ENCODE data around the gene STARD13.
"Not testable (repeated sequence)": the region's sequence is repeated elsewhere in the genome, so short reads cannot be mapped to it uniquely, and the experiment has no call there.

Gene STARD13

DNA sequence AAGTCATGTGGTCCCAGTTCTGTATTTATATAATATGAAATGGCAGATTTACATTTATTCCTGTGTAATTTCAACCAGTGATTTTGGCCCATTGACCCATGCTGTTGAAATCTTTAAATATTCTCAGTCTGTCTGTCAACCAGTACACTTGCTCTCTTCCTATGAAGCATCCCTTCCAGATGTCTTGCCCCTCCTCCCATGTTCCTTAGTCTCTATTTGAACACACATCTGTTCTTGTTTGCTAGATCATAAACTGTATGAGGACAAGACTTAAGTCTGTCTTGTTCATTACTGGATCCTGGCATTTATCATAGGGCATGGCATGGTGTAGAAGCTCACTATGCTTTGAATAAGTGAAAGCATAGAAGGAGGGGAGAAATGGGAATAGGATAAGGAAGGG, 34.9 kb downstream of the STARD13 start:
- no peak for DNase-seq

DNA sequence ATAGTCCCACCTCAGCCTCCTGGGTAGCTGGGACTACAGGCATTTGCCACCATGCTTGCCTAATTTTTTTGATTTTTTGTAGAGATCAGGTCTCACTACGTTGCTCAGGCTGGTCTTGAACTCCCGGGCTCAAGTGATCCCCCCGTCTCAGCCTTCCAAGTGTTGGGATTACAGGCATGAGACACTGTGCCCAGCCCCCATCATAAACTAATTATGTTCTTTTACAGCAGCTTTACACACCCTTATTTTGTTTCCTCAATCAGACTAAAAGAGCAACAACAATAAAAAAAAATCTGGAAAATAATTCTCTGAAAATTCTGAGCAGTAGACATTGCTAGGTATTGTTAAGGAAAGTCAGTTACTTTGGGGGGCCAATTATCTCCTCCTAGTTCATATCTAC, 35.7 kb downstream of the STARD13 start:
- no peak for DNase-seq

DNA sequence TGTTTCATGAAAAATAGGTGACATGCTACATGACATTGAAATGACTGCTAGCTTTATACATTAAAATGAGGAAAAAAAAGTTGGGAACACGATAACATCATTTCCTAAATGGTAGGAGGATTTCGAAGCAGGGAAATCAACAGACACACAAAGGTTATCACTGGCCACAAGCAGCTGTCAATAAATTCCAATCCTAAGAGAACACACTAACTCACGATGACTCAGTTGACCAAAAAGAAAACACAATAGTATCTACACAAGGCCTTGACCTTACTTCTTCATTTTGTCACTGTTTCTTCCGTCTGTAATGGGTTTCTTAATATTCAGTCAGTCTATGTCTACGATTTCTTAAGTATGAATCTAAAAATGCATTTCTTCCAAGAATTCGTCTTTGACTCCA, 36.5 kb downstream of the STARD13 start:
- no peak for DNase-seq

DNA sequence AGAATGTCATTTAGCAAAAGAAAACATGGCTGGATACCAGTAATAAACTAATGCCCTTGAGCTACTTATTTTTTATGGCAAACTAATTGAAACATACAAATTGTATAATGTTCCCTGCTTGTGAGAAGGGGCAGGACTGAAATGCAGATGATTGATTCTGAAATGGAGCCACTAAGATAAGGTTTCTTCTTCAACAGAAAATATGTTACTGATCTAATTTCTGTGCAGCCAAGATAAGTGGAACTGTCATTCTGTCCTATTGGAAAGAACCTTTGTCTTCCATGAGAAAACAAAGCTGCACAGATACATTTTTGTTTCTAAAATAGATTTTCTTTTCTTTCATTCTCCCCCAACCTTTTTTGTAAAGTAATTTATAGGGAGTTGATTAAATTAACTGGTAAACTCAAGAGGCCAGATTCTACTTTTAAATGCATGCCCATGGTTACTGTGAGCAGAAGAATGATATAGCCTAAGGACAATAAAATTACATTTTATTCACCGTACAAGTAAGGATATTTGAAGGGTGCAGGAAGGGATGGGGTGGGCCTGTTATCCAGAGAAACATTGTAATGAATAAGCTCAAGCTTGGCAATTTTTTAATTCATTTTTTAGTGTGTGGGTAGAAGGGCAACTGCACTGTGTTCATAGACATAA, 39.9 kb downstream of the STARD13 start:
- no peak for DNase-seq

DNA sequence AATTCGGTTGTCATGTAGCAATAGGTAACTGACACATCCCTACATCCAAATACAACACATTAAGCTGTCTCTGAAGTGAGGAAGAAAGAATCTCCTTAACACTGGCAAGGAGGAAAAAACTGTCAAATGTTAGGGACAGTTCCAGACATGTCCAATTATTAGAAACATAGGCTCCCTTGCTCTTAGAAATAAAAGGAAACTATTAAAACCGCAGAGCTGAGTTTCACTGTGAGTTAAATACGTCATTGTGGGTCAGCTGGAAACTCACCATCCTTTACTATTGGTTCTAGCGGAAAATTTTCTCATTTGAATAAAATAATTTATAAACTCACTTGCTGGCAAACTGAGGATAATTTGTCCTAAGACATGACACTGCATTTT, 40.7 kb downstream of the STARD13 start:
- no peak for DNase-seq

DNA sequence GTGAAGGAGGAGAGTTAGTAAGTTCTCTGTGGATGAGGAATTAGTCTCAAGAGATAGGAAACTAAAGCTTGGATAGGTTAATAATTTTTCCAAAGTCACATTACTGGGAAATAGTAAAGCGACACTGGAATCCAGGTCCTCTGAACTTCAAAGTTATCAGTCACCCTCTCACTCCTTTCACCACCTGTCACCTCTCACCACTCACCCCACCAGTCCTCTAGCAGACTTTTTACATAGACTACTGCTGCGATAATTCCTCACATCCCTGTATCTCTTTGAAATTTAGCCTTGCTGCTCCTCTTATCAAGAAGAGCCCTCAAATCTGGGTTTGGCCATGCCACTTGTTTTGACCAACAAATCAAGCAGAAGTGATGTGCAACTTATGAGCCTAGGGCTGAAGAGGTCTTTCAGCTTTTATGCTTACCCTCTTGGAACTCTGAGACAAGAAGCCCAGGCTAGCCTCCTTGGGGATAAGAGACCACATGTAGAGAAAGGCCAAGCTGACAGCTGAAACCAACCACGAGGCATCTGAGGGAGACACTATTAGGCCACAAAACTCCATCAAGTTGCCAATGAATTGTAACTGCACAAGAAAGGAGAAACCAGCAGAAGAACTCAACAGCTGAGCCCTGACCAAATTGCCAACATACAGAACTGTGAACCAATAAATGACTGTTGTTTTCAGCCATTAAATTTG, 41.2 kb downstream of the STARD13 start:
- no peak for DNase-seq

DNA sequence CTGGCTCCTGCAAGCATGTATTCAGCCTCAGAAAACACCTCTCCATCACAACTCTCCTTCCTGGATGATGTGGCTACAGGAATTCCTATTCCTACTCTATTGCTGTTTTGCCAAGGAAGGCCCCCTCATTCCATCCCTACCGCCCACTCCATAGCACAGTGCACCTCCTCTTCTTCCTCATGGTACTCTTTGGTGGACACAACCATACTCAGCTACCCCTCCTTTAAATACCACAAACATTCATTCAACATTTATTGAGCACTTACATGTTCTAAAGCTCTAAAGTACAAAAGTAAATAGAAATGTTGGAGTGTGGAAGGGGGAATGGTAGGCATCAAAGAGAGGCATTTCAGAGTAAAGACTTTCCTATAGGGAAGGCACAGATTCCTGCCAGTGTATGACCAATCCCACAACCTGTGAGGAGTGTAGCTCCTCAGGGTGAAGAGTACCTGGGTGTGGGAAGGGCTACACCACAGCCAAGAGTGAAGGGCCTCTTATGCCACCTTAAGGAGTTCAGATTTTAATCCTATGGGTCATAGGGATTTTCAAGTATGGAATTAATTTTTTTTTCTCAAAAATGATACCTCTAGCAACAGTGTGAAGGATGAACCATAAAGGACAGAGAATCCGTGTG, 42.5 kb downstream of the STARD13 start:
- no peak for DNase-seq

DNA sequence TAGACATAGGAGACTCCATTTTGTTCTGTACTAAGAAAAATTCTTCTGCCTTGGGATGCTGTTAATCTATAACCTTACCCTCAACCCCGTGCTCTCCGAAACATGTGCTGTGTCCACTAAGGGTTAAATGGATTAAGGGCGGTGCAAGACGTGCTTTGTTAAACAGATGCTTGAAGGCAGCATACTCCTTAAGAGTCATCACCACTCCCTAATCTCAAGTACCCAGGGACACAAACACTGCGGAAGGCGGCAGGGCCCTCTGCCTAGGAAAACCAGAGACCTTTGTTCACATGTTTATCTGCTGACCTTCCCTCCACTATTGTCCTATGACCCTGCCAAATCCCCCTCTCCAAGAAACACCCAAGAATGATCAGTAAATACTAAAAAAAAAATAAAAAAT, 43.2 kb downstream of the STARD13 start:
- not testable (repeated sequence) for DNase-seq

DNA sequence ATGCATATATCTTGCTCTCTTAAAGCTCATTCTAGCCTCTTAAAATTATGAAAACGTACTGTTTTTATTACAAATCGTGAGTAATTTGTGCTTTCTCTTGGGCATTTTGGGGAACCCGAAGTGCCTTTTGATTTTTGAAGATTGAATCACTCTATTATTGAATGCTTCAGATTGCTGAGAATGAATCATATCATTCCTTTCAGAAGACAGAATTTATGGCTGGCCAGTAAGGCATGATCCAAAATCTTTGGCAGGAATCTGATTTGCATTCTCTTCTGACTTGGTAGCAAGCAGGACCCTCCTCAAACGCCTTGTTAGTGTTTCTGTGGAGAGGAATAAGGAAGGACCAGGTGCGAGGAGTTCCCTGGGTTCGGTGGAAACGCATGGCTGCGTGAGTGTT, 49.5 kb downstream of the STARD13 start:
- DNase-seq: no peak

DNA sequence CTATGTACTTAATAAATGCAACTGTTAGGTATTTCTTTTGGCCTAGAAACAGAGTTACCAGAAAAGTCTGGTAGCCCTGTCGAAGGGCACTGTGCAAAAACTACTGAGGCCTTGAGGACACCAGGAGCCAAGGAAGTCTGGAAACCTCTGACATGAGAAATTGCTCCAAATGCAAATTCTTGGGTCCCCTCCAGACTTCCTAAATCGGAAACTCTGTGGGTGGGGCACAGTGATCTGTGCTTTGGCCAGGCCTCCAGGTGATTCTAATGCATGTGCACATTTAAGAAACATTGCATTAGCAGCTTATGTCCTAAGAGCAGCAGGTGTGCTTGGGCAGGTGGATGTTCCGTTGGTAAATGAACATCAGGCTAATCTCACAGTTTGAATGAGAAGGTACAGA, 50.0 kb downstream of the STARD13 start:
- no peak for DNase-seq

DNA sequence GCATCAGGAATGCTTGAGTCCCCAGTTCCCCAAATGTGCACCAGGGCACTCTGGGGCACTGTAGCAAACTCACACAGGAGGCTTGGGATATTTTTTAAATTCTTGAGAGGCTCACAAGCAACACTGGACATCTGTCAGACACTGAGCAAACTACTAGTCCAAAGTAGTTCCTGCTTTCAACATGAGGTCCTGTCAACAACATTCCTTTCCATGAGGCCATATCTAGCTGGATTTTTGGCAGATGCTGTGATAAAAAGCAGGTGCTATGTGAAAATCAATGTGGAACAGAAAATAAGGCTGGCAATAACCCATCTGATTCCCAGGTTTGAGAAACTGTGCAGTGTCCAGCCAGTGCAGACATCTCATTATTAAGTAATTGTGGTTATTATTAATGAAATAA, 50.5 kb downstream of the STARD13 start:
- DNase-seq: no peak

DNA sequence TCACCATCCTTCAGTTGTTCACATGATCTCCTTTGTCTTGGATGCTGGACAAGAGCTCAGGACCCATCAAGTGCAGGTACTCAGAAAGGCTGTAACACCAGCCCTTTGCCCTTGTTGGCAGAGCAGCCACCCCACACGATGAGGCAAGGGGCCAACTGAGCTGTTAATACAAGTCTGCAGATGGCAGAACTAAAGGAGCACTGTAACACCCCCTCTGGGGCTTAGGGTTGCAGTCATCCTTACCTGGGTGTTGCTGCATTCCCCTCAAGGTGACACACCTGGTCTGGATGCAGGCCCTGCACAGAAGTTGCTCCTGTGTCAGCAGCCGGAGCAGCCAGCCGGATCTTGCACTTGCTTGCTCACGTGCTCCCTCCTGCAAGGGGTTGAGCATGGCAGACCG, 52.0 kb downstream of the STARD13 start:
- no peak for DNase-seq

DNA sequence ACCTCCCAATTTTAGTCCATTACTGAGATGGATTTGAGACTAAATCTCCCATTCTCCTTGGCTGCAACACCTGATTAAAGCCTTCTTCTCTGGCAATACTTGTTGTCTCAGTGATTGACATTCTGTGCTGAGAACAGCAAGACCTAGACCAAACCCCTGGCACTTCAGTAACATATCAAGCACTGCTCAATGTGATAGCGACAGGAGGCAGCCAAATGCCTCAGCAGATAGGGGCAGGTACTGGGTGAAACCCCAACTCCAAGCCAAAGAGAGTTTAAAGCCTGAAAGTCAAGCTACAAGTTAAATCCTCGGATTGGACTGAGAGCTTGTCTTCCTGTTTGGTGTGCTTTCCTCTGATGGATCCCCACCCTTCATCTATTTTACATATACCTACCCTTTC, 52.7 kb downstream of the STARD13 start:
- DNase-seq: no peak

DNA sequence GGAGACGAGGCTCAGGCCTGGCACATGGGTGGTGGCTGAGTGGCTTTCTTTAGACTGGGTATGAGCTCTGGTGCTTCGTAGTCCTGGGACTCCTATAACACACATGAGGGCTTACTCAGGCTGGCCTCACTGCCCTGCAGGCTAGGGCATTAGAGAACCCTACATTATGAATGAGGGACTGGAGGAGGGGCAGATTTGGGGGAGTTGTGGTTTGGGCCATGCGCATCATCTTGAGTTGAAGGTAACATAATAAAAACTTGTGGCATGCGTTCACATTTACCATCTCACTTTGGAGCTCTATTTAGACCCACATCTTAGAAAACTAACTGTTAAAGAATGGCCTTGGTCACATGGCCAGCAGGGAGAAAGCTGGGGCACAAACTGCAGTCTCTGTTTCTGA, 54.2 kb downstream of the STARD13 start:
- DNase-seq: no peak

DNA sequence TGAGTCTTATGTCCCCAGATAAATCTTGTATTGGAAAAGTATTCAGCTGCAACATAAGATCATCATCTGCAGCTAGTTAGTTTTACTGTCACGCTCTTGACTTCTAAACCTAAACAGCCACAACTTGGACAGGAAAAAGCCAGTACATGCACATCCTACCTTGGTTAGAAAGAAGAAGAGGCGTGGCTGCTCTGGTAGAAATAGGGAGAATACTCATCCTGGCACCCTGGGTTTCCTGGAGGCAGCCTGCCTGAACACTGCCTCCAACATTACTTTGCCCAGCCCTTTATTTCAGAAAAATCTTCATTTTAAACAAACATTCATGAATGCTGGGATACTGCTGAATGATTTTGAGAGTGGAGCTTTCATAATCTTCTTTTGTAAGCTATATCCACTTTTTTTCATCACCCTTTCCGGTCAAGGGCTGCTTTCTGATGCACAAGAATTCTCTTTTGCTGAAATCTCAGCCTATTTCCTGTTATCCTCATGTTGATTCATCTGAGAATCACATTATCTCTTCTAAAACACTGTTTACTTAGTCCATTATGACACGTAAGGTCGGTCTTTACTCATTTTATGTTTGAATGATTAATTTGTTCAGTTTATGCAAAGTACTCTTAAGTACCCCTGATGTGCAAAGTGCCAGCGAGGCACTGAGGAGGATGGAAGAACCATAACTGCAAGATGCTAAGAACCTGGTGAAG, 55.2 kb downstream of the STARD13 start:
- no peak for DNase-seq

DNA sequence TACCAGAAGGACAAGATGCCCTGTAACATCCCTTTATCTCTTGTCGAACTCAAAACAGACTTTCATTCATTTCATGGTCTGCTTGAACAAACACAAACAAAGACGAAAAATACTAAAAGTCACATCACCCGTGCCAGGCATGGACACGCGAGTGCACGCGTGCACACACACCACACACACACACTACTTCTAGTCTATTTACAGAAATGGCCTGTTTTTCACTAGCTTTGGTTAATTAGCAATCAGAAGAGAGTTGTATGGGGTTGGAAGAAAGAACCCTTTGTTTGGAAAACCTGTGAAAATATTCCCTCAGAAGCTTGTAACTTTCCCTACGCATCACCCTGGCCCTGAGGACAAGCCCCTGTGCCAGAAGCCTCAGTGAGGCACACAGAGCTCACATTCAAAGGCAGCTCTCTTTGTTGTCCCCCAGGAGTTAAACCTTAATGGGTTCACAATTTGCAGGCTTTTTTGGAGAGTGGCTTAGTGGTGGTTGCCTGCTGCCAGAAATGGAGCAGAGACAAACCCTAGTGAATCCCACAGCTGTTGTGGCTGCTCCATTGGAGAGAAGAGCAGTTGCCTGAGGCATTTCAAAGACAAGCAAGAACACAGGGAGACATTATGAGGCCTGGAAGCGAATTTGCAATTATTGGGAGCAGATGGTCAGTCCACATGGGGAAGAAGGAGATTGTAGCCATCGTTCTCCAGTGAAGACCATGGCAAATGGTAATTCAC, 55.9 kb downstream of the STARD13 start:
- DNase-seq: no peak

DNA sequence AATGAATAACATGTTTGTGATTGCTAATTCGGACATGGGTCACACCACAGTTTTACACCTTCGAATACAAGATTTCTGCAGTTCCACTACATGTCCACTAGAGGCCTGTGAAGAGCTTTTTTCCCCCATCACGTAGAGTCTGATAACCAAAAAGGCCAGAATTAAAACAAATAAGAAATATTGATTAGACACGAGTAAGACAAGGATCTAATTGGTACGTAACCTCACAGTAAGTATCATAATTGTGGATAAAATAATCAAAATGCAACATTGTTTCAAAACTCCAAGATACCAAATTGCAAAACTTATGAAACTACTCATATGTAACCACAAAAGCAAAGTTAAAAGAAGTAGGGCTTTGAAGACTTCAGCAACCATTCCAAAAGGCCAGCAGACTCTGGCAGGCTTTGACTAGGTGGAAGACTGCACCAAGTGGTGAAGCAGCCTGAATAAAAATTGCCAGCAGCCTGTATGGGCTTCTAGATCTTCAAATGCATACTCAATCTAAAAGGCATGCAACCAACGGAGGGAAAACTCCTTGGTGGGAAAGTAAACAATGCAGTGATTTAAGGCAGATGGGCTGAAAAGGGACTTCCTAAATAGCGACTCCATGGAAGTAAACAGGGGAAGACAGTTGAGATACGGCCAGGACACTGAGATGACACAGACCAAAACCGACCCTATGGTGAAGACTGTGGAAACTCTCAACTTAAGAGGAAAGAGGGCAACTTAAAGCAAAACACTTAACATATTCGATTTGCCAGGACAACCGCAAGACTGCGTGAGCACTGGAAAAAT, 56.7 kb downstream of the STARD13 start:
- no peak for DNase-seq

DNA sequence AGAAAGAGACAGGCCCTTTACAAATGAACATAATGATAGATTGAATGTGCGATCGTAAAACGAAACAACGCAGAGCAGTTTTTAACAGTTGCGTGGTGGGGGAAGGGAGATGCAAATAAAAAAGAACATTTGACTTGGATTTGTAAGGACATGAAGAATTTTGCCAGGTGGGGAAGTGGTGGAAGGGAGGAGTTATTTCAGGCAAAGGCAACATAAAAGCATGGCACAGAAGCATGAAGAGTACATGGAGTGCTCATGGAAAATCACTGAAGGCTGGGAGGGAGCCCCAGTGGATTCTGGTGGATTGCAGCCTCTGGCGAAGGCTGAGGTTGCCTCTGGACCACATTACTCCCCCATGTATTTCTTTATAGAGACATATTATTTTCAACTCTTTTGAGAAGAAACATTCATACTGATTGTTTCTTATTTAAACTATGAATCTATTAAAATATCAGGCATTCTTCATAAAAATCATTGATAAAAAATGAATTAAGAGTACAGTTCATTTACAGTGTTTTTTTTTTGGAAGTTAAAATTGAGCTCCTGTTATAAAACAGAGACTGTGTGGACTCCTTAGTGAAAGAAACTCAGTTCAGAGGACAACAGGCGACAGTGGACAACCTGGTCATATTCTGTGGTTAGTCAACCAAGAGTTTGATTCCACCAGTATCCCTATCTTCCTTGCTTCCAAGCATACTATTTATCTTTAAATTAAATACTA, 57.5 kb downstream of the STARD13 start:
- DNase-seq: no peak

DNA sequence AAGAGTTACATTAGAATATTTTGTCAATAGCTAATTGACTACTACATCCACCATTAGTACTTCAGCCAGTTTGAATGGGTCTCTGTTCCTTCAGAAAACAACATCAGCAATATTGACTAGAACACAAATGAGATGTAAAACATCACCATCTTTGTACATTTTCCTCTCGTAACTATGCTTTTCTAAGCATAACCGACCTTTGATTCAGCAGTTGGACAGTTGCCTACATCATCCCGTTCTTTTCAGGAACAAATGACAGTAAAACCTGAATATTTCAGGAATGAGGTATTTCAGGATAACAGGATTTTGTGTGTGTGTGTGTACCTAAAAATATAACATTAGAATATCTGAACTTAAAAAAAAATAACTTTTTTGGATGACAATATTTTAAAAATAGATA, 60.9 kb downstream of the STARD13 start:
- DNase-seq: no peak

DNA sequence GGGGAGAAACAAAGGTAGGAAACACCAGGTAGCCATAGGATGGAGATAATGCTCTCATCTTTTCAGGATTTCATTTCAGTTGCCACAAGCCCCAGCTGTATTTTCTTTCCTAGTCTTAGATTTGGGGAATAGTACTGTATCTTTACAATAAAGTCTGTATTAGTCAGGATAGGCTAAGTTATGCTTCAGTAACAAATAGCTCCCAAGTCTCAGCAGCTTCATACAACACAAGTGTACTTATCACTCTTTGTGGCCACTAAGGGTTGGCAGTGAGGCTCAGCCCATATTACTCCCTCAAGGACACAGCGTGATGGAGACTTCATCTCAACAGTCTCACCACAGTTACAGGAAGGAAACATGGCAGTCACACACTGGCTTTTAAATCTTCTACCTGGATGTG, 61.4 kb downstream of the STARD13 start:
- DNase-seq: no peak

DNA sequence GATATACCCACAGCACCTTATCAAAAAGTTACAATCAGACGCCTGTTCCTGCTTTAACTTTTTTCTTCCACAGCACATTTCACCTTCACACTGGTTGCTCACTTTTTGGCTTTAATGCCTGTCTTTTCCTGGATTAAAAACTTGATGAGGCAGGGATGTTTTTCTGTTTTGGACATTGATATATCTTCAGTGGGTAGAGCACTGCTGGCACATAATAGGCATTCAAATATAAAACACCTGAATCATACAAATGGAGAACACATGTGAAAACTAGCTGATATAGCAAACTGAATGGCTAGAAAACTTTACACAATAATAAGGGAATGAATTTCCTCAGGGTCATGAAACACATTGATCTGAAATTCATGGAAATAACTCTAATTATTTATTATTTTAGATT, 65.6 kb downstream of the STARD13 start:
- DNase-seq: no peak

DNA sequence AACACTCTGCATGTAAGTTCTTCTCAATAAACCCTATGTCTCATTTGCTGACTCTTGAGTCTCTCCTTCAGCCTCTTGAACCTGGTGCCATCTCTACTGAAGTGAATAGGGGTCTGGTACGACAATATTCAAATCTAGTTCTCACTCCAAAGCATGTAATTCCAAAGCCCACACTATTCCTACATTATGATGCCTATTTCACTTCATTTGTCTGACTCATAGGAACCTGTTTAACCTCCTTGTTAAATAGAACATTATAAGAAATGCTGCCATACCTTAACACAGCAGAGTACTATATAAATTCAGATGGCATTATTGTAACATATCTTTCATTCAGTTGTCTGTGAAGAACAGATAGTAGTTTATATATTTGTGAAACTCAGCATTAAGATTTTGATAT, 67.1 kb downstream of the STARD13 start:
- no peak for DNase-seq
